Measurements from ENCODE around the gene XPR1.

Gene XPR1

GRCh38 chr1:180631766-180632325 is at the start of gene XPR1:
TSS of gene XPR1 (plus strand) at chr1:180632022. CDS start at chr1:180632202, 180 bp downstream.
- peak; percentile 97 for DNase-seq (ENCODE audit: low read depth)

GRCh38 chr1:180584869-180585268 is 47.0 kb upstream of the XPR1 start:
- DNase-seq (ENCODE audit: low read depth), result no peak

DNA sequence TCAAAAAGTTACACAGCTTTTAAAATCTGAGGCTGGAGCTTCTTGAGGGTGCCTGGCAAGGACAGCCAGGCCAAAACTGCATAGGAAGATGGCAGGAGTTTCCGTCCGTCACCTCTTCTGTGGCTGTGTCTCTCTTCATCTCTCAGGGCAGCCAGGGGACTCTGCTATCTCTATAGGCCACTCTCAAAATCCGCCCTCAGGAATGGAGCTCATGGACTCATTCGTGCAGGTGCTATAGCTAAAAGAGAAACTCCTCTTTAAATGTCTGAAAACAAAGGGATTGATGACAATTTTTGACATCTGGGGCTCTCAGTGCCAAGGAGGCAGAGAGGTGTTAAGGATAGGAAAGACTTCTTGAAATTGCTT is 45.8 kb upstream of the XPR1 start:
- DNase-seq (ENCODE audit: low read depth), result no peak

GRCh38 chr1:180586671-180587155 is 45.1 kb upstream of the XPR1 start:
- no peak for DNase-seq (ENCODE audit: low read depth)

DNA sequence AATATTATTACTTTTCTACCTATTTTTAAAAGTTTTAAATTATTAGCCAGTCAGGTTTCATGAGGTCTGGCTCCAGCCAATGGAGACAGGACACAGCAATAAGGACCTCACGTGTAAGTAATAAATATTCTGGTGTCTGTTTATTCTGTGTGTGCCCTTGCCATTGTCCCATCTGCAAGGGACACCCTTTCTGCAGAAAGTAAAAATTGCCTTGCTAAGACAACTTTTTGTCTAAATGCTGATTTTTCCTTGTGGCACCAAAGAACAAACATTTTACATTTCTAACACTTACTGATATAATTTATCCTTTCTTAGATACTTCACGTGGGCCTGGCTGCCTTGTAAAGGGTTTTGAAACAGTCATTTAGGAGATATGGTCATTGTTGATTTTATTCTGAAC is 43.7 kb upstream of the XPR1 start:
- no peak for DNase-seq (ENCODE audit: low read depth)

DNA sequence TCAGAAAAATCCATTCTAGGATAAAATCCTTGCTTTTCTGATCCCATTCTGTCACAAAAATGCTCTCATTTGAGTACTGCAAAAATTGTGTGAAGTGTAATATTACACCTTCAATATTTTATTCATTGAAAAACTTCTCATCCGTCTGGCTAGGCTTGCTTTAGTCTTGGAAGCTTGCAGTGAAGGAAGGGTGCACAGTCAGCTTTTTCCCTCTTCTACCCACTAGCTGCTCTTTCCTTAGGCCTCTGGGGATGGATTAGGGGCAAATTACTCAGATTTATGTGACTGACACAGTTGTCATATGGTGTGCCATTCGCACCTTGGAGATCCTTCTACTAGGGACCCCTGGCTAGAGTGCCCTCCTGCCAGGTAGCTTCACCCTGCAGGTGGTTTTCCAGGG is 40.9 kb upstream of the XPR1 start:
- DNase-seq (ENCODE audit: low read depth), result no peak

DNA sequence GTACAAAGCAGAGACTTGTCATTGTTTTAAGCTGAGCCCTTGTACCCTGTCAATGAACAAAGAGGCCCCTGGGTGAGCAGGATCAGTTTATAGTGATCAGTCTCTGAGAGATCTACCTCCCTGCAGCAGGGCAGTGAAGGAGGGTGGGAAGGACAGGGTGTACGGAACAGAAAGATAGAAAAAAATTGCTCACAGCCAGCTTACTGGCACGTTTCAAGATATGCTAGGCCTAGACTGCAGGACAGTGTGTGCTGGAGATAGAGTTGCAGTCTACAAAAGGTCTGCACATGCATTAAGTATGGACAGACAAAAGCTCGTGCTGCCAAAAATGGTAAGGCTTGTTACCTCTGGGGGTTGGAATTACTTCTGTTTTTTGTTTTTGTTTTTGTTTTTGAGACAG is 38.4 kb upstream of the XPR1 start:
- DNase-seq (ENCODE audit: low read depth), result no peak

- no peak for DNase-seq (ENCODE audit: low read depth)
These were observed 37.1 kb upstream of the XPR1 start for GRCh38 chr1:180594723-180595122.

DNA sequence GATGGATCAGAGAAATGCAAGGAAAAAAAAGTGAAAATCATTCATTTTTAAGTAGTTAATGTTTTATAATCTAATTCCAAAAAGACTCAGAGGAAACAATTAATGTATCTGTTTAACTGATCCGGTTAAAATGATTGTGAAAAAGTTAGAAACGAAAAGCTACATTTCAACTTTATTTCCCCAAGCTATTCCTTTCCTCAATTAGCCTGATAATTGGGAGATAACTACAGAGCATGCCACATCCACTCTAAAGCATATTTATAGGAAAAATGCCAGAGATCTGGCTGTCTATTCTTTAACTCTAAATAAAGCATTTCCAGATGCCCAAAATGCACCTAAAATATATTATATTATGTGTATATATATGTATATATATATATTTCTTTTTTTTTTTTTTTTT is 35.9 kb upstream of the XPR1 start:
- no peak for DNase-seq (ENCODE audit: low read depth)

GRCh38 chr1:180597520-180597919 is 34.3 kb upstream of the XPR1 start:
- no peak for DNase-seq (ENCODE audit: low read depth)

- DNase-seq (ENCODE audit: low read depth), result no peak
These were observed 33.4 kb upstream of the XPR1 start for GRCh38 chr1:180598333-180598974.

DNA sequence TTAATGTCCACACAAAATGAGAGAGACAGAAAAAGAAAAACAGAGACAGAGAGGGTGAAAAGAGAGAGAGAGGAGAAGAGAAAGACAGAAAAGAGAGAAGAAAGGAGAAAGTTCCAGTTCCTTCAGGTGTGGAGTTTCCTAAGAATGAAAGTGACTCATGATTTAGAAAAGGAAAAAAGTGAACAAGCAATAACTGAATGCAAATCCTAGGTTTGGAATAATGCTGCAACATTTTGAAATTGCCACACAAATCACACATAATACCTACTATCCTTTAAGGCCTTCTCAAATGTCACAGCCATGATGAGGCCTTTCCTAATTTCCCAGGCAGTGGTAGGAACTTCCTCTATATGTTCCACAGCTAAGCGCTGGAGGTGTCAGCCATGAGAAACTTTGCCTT is 31.5 kb upstream of the XPR1 start:
- DNase-seq (ENCODE audit: low read depth), result no peak

GRCh38 chr1:180601512-180601911 is 30.3 kb upstream of the XPR1 start:
- DNase-seq (ENCODE audit: low read depth), result no peak

GRCh38 chr1:180603223-180603849 is 28.5 kb upstream of the XPR1 start:
- no peak for DNase-seq (ENCODE audit: low read depth)

- no peak for DNase-seq (ENCODE audit: low read depth)
These were observed 28.0 kb upstream of the XPR1 start for GRCh38 chr1:180603850-180604226.

DNA sequence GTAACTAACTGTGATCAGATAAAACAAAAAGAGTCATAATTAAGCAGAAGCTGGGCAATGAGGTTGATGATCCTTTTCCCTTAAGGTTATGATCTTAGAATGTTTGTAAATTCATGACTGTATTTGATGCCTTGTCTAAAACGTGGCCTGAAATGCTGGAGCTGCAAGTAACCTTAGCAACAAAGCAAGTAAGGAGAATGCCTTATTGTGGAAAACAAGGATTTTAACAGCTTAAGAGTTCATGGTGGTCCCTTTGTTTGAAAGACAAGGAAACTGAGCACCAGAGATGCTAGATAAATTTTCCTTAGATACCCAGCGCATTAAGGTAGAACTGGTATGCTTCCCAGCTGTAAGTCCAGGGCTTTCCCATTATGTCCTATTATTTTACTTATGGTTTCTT is 25.7 kb upstream of the XPR1 start:
- DNase-seq (ENCODE audit: low read depth), result no peak

- DNase-seq (ENCODE audit: low read depth), result no peak
These were observed 21.9 kb upstream of the XPR1 start for GRCh38 chr1:180609643-180610555.

GRCh38 chr1:180610556-180611015 is 21.2 kb upstream of the XPR1 start:
- DNase-seq (ENCODE audit: low read depth), result no peak

- DNase-seq (ENCODE audit: low read depth), result no peak
These were observed 20.5 kb upstream of the XPR1 start for GRCh38 chr1:180611016-180611930.

GRCh38 chr1:180612632-180613031 is 19.2 kb upstream of the XPR1 start:
- DNase-seq (ENCODE audit: low read depth), result no peak

DNA sequence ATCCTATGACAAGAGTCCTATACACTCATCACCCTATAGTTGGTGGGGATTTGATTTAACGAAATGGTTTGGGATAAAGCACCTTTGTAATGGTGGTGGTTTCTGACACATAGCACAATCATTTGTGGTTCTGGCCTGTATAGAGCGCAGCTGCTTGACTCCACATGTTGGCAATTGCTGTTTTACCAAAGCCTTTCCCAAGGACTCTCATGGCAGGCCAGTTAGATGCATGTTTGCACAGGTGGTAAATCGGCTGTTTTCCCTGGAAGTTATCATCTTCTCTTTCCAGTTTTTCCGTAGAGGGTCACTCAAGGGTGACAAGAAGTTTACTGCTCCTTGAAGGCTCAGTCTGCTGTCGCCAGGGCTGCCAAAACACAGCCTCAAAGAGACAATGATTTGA is 17.1 kb upstream of the XPR1 start:
- DNase-seq (ENCODE audit: low read depth), result no peak

All from stimulated activated CD8-positive, alpha-beta memory T cell treated with anti-CD3 and anti-CD28 coated beads, Interleukin-12 subunit alpha, Interleukin-12 subunit beta, amount 100 ng/mL, for 4 hours (primary cell).